Spinal cord (tissue), 10 donors: Measurements from ENCODE around the gene DBNDD2. TPM values are rescaled to one million over a fixed set of nuclear protein-coding genes. Genes with fewer than 3 reads are reported as not detected.

Experiments
- DNase-seq, 6 donors: peaks; one replicate each; pipeline versions ENCODE4 v3.0.0 to v3.0.0-alpha.2; 2013 to 2015; ENCODE audit warnings: low spot score in 6 of 6, low read depth in 4 of 6
- H3K27ac ChIP-seq: one replicate; pipeline ENCODE4 v1.5.1; 2013; ENCODE audit warnings: low read depth, low read length, control low read depth
- H3K27me3 ChIP-seq: one replicate; pipeline ENCODE4 v1.6.1; 2013; ENCODE audit warnings: low read length; ENCODE audit not compliant: control insufficient read depth, insufficient read depth
- H3K36me3 ChIP-seq: one replicate; pipeline ENCODE4 v1.6.1; 2013; ENCODE audit warnings: low read length; ENCODE audit not compliant: control insufficient read depth, insufficient read depth
- H3K4me1 ChIP-seq: one replicate; pipeline ENCODE4 v1.6.1; 2013; ENCODE audit warnings: low read length; ENCODE audit not compliant: control insufficient read depth, insufficient read depth
- H3K4me3 ChIP-seq: one replicate; pipeline ENCODE4 v1.5.1; 2013; ENCODE audit warnings: low read depth, low read length, control low read depth
- H3K9me3 ChIP-seq: one replicate; pipeline ENCODE4 v1.6.1; 2013; ENCODE audit warnings: low read length; ENCODE audit not compliant: control insufficient read depth, insufficient read depth
- WGBS: methylation state at CpG from one replicate; pipeline ENCODE4 v1.1.5; 2013; ENCODE audit warnings: missing lambda C conversion rate; ENCODE audit not compliant: insufficient coverage; 5-methylcytosine and 5-hydroxymethylcytosine counted together
- polyA plus RNA-seq, 2 donors: library from polyadenylated mRNA; unstranded; fragments of 120-200 nt; gene quantifications; one replicate each; pipeline ENCODE4 v1.2.1, GENCODE V29; 2013; ENCODE audit not compliant: insufficient read length in 2 of 2
- total RNA-seq, 2 donors: library from RNA; depleted of rRNA in 1 of 2; stranded (reverse); fragments of 120-200 nt in 1 of 2; fragments of >200 nt in 1 of 2; gene quantifications; one replicate each; pipeline versions ENCODE4 v1.2.3 to v1.2.4, GENCODE V29; 2013 to 2014
- donor health status: healthy.

The DBNDD2 gene
- total and polyA plus RNA-seq, 4 donors: 22.7 to 69.3 (median 50.1) TPM

DNA sequence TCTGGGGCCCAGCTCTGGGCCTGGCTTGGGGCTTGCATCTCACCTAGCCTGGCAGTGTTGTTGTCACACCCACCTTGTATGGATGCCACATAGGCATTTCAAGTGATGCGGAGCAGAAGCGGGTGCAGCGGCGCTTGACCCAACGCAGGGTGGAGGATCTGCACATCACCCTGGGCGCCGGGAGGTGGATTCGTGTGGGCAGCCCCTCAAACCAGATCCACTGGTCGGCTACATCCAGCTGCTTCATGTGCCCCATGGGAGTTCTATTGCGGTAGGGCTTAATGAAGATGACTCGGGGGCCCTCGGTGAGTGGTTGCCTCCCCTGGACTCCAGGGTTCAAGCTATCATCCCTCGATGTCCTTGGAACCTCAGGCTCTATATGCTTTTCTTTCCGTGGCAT lies 33.1 kb upstream of the DBNDD2 start:
- H3K9me3 ChIP-seq: no peaks in the 10 kb centered on the region
- H3K27me3 ChIP-seq: no peaks in the 10 kb centered on the region
- DNase-seq: no peak
- H3K4me1 ChIP-seq: peaks cover 21% of the 10 kb centered on the region
- no peak overlapping the region for H3K27ac ChIP-seq
- peaks cover 20% of the 10 kb centered on the region for H3K36me3 ChIP-seq
- 91% methylated on average over 14 of the region's 14 CpGs for WGBS
- H3K4me3 ChIP-seq: no peak overlapping the region

DNA sequence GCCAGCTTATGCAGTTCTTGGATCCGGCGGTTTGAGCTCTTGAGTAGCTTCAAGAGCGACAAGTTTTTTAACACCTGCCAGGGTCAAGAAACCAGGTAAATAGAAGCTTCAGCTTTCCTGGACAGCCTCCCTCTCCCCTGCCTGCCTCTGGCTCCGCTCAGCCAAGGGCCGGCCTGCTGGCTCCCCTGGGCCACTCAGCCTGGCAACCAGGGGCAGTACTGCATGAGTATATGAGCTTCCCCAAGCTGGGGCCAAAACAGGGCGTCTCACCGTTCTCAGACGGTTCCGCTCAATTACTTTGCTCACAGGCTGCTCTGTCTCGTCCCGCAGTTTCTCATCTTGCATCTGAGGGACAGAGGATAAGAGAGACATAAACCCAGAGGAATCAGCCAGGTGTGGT lies 30.8 kb upstream of the DBNDD2 start:
- Histone ChIP-seq H3K36me3 (peaks cover 11% of the 10 kb centered on the region), H3K27ac (no peak overlapping the region), H3K9me3 (no peaks in the 10 kb centered on the region), H3K4me1 (peaks cover 19% of the 10 kb centered on the region), H3K4me3 (no peak overlapping the region), H3K27me3 (no peaks in the 10 kb centered on the region)
- WGBS: 63% methylated on average over 11 of the region's 11 CpGs
- DNase-seq: no peak

DNA sequence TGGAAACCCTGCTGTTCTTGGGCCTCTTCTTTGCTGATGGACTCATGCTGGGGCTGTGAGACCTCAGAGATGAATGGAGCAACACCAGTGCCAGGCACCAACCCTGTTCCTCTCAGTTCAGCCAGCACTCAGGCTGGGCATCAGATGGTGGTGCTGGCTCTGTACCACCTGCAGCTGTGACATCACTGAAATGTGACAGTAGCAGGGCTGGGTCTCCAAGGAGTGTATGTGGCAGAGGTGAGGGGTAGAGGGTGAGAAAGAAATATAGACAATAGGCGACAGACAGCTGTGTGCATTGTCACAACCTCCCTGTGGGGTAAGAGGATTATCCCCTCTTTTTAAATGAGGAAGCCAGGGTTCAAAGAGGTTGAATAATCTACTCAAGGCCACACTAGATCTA lies 29.9 kb upstream of the DBNDD2 start, which contains the start of gene TP53TG5:
Gene TP53TG5 (minus strand): TSS at position 135 of the 400 bp plus-strand sequence. CDS start 89 bp downstream, at position 46.
- no peaks in the 10 kb centered on the region for H3K27me3 ChIP-seq
- no peak within 1 kb of the TSS for H3K27ac ChIP-seq
- H3K9me3 ChIP-seq: no peaks in the 10 kb centered on the region
- peaks cover 10% of the 10 kb centered on the region for H3K36me3 ChIP-seq
- no peak for DNase-seq
- H3K4me3 ChIP-seq: no peak within 1 kb of the TSS
- no CpG with 5 or more reads among the region's 1 CpG for WGBS
- H3K4me1 ChIP-seq: peaks cover 10% of the 10 kb centered on the region

DNA sequence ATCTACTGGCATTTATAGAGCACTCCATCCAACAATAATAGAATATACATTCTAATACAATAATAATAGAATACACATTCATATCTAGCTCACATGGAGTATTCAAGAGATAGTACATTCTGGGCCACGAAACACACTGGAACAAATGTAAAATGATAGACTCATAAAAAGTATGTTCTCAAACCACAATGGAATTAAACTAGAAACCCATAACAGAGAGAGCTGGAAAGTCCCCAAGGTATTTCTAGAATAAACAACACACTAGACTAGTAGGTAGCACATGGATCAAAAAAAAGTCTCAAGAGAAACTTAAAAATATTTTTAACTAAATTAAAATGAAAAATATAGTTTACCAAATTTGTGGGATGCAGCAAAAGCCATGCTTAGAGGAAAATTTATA lies 20.8 kb upstream of the DBNDD2 start:
- no peak overlapping the region for H3K27ac ChIP-seq
- no peaks in the 10 kb centered on the region for H3K4me1 ChIP-seq
- no peak for DNase-seq
- H3K9me3 ChIP-seq: no peaks in the 10 kb centered on the region
- H3K36me3 ChIP-seq: no peaks in the 10 kb centered on the region
- WGBS: no CpG with 5 or more reads among the region's 1 CpG
- no peak overlapping the region for H3K4me3 ChIP-seq
- H3K27me3 ChIP-seq: no peaks in the 10 kb centered on the region

DNA sequence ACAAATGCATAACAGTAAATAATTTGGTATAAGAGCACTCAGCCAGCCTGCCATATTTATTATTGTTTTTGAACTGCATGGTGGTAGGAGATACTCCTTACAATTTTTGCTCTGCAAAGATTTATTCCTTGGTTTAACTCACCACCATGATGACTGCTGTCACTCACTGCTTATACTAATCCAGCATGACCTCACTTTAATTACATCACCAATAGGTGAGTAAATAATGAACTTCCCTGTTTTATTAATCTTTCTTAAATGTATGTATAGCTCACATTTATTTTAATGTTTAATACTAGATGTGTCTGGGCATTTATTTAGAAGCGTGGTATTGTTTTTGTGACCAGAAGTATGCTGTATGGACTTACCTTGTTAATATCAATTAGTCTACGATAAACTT lies 17.2 kb upstream of the DBNDD2 start:
- Histone ChIP-seq H3K27me3 (no peaks in the 10 kb centered on the region), H3K36me3 (peaks cover 8% of the 10 kb centered on the region), H3K4me1 (no peaks in the 10 kb centered on the region), H3K9me3 (no peaks in the 10 kb centered on the region), H3K27ac (no peak overlapping the region), H3K4me3 (no peak overlapping the region)
- no peak for DNase-seq
- WGBS: no CpG with 5 or more reads among the region's 2 CpGs

DNA sequence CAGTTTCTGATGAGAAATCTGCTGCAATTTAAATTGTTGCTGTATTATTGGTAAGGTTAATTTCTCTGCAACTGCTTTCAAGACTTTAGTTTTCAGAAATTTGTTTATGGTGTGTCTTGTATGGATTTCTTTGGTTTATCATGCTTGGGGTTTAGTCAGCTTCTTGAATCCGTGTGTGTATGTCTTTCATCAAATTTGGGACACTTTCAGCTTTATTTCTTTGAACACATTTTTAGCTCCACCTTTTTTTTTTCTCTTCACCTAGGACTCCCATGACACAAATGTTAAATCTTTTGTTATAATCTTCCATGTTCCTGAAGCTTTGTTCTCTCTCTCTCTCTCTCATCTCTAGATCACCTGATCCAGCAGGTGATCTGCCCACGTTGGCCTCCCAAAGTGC lies 16.5 kb upstream of the DBNDD2 start:
- Histone ChIP-seq H3K27me3 (no peaks in the 10 kb centered on the region), H3K9me3 (no peaks in the 10 kb centered on the region), H3K4me1 (no peaks in the 10 kb centered on the region), H3K4me3 (no peak overlapping the region), H3K36me3 (peaks cover 8% of the 10 kb centered on the region), H3K27ac (no peak overlapping the region)
- WGBS: no CpG with 5 or more reads among the region's 2 CpGs
- no peak for DNase-seq

DNA sequence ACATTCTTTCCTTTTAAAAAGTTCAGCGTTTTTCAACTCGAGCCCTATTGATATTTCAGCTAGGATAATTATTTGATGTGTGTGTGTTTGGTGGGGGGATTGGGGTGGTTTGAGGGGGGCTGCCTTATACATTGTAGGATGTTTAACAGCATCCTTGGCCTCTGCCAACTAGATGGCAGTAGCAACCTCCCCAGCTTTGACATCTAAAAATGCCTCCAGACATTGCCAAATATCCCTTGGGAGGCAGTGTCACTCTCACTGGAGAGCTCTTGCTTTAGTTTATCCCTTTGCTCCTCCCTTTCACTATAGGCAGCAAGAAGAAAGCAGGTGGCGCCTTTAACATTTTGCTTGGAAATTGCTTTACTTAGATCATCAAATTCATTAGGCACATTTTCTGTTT lies 15.4 kb upstream of the DBNDD2 start:
- DNase-seq: peak in 1 of 6 donors; percentile 10
- Histone ChIP-seq H3K9me3 (no peaks in the 10 kb centered on the region), H3K4me1 (no peaks in the 10 kb centered on the region), H3K4me3 (no peak overlapping the region), H3K27ac (no peak overlapping the region), H3K27me3 (no peaks in the 10 kb centered on the region), H3K36me3 (peaks cover 8% of the 10 kb centered on the region)
- WGBS: no CpG with 5 or more reads among the region's 3 CpGs

DNA sequence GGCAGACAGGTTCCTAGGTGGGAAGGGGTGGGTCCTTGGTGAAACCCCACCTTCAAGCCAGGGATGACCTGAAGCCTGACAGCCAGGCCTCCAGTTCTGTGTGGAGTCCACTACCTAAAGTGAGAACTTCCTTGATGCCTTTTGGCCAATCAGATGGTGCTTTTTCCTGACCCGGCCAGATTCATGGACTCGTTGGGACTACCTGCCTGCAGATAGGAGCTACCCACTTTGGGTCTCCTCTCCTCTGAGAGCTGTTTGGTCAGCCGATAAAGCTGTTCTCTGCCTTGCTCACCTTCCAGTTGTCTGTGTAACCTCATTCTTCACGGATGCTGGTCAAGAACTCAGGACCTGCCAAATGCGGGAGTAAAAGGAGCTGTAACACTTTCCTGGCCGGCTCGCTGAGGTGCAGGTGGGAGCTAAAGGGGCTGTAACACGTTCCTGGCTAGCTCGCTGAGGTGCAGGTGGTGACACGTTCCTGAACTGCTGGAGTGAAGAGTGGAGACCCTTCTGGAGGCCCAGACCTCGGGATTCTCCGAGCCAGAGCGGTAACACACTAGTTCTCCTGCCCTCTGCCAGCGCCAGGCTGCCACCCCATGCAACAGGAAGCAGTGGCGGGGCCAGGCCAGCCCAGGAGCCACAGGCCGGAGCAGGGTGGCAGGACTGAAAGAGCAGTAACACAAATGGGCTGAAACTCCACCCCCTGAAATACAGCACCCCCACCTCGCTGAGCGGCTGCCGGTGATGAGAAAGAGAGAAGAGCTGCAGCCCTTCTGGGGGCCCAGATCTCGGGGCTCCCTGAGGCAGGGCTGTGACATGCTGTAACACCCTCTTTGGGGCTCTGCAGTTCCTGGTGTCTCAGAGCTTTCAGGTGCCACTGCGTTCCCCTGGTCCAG lies 13.6 kb upstream of the DBNDD2 start:
- H3K27me3 ChIP-seq: no peaks in the 10 kb centered on the region
- no peak overlapping the region for H3K4me3 ChIP-seq
- H3K36me3 ChIP-seq: peaks cover 8% of the 10 kb centered on the region
- DNase-seq: no peak
- 80% methylated on average over 18 of the region's 21 CpGs for WGBS
- no peaks in the 10 kb centered on the region for H3K9me3 ChIP-seq
- H3K27ac ChIP-seq: no peak overlapping the region
- no peaks in the 10 kb centered on the region for H3K4me1 ChIP-seq

DNA sequence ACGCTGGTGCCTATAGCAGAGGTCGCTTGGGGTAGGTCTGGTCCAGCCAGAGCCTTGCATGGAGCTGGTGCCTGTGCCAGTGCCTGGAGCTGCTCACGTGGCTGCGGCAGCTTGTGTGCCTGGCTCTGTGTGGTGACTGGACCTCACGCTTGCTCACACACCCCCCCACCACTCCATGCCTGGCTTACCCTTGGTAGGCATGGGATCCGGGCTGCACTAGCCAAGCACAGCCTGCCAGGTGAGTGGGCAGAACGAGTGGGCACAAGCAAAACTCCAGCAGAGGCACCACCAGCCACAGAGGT lies 13.0 kb upstream of the DBNDD2 start:
- peaks cover 3% of the 10 kb centered on the region for H3K9me3 ChIP-seq
- 77% methylated on average over 6 of the region's 7 CpGs for WGBS
- H3K36me3 ChIP-seq: peaks cover 8% of the 10 kb centered on the region
- no peak for DNase-seq
- H3K4me3 ChIP-seq: no peak overlapping the region
- no peaks in the 10 kb centered on the region for H3K4me1 ChIP-seq
- H3K27ac ChIP-seq: no peak overlapping the region
- H3K27me3 ChIP-seq: no peaks in the 10 kb centered on the region

DNA sequence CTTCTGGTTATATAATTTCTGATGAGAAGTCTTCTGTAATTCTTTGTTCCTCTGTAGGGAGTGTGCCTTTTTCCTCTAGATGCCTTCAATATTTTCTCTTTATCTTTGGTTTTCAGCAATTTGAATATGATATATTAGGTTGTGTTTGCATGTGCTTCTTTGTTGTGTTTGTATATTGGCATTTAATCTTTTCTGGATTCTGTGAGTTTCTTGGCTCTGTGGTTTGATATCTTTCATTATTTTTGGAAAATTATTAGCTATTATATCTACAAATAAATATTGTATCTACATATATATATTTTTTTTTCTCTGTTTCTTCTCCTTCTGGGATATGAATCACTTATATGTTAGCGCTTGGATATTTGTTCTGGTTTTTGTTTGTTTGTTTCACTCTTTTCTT lies 9.1 kb upstream of the DBNDD2 start:
- H3K27me3 ChIP-seq: no peaks in the 10 kb centered on the region
- peaks cover 14% of the 10 kb centered on the region for H3K9me3 ChIP-seq
- no peak overlapping the region for H3K27ac ChIP-seq
- H3K4me1 ChIP-seq: no peaks in the 10 kb centered on the region
- no peak for DNase-seq
- no peak overlapping the region for H3K4me3 ChIP-seq
- no CpG with 5 or more reads among the region's 1 CpG for WGBS
- peaks cover 8% of the 10 kb centered on the region for H3K36me3 ChIP-seq
